ENCODE results near the gene SAMD5.

SAMD5 gene

DNA sequence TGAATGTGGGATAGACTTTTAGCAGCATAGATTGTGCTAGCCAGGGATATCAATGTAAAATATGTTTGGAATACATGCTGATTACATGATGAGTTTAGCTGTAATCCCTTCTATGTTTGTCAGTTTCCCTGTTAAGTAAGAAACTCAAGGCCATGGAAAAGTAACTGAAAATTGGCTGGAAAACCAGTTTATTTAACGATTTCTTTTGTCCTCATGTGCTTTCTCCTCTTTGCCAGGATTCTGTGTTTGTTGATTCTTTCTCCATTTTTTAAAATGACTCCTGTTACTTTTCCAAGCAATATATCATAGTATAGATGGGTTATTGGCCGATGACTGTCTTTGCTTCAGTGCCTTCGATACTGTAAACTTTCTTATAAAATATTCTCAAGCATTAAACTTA, 87.5 kb downstream of the SAMD5 start:
- TF ChIP-seq ZNF8 (CRISPR knock-in tag; IDR thresholded peaks at IDR 0.05) (no peak), CSDC2 (CRISPR knock-in tag; IDR thresholded peaks at IDR 0.05) (no peak)
- no peak for ATAC-seq

DNA sequence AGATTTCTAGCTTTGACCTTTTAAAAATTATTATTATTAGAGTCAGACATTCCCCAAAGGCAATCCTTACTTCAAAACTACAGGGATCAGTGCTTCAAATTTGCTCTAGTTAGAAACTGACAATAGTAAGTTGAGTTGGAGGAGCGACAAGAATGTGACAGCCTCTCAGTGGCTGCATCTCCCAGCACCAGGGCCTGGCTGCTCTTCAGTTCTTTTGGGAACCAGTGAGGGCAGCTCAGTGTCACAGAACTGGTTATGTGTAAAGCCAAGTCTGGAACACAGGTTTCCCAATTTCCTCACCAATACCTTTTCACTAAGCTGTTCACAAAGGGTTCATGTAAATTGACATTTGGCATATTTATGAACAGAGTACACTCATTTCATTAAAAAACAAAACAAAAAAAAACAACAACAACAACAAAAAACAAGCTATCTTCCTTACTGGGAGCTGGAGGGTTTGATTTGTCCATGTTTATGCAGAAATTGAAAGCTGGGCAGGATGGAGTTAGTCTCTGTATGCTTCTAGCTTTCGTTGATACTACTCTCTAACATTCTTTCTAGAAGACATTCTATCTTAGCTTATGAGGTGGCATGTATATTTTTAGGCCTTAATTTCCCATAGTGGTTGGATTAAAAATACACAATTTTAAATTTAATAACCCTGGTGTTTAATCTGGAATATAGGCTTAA, 95.0 kb downstream of the SAMD5 start:
- ATAC-seq, result no peak

DNA sequence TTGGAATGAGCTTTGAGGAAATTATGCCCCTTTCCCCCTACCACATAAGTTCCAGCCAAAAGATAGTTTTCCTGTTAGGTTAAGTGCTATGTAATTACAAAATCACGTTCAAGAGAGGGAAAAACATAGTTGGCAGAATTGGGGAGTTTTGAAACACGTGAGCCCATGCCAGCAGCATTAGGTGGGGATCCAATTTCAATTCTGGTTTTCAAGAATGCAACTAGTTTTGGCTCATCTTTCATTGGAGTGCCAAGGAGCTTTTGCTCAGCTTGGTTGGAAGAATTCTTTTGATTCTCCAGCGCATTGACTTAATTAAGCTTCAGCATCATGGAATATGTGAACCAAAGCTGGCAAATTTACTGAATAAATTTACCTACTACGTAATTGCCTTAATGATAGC, 95.9 kb downstream of the SAMD5 start:
- no peak for ATAC-seq
- TF ChIP-seq, protein P1, sequence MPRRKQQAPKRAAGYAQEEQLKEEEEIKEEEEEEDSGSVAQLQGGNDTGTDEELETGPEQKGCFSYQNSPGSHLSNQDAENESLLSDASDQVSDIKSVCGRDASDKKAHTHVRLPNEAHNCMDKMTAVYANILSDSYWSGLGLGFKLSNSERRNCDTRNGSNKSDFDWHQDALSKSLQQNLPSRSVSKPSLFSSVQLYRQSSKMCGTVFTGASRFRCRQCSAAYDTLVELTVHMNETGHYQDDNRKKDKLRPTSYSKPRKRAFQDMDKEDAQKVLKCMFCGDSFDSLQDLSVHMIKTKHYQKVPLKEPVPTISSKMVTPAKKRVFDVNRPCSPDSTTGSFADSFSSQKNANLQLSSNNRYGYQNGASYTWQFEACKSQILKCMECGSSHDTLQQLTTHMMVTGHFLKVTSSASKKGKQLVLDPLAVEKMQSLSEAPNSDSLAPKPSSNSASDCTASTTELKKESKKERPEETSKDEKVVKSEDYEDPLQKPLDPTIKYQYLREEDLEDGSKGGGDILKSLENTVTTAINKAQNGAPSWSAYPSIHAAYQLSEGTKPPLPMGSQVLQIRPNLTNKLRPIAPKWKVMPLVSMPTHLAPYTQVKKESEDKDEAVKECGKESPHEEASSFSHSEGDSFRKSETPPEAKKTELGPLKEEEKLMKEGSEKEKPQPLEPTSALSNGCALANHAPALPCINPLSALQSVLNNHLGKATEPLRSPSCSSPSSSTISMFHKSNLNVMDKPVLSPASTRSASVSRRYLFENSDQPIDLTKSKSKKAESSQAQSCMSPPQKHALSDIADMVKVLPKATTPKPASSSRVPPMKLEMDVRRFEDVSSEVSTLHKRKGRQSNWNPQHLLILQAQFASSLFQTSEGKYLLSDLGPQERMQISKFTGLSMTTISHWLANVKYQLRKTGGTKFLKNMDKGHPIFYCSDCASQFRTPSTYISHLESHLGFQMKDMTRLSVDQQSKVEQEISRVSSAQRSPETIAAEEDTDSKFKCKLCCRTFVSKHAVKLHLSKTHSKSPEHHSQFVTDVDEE (CRISPR knock-in tag; IDR thresholded peaks at IDR 0.05), result no peak
- no peak for TF ChIP-seq ISL1 (CRISPR knock-in tag; IDR thresholded peaks at IDR 0.05)
- TF ChIP-seq ZNF8 (CRISPR knock-in tag; IDR thresholded peaks at IDR 0.05), result no peak
- no peak for TF ChIP-seq TOX (CRISPR knock-in tag; IDR thresholded peaks at IDR 0.05; ENCODE audit: borderline replicate concordance)
- no peak for TF ChIP-seq ZNF70 (CRISPR knock-in tag; IDR thresholded peaks at IDR 0.05)
- TF ChIP-seq BACH2 (CRISPR knock-in tag; IDR thresholded peaks at IDR 0.05; ENCODE audit: borderline replicate concordance), result no peak
- TF ChIP-seq, protein P2, sequence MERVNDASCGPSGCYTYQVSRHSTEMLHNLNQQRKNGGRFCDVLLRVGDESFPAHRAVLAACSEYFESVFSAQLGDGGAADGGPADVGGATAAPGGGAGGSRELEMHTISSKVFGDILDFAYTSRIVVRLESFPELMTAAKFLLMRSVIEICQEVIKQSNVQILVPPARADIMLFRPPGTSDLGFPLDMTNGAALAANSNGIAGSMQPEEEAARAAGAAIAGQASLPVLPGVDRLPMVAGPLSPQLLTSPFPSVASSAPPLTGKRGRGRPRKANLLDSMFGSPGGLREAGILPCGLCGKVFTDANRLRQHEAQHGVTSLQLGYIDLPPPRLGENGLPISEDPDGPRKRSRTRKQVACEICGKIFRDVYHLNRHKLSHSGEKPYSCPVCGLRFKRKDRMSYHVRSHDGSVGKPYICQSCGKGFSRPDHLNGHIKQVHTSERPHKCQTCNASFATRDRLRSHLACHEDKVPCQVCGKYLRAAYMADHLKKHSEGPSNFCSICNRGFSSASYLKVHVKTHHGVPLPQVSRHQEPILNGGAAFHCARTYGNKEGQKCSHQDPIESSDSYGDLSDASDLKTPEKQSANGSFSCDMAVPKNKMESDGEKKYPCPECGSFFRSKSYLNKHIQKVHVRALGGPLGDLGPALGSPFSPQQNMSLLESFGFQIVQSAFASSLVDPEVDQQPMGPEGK (CRISPR knock-in tag; IDR thresholded peaks at IDR 0.05; ENCODE audit: borderline replicate concordance), result no peak

More for the DNA sequence above, 95.0 kb downstream of the SAMD5 start:
- TF ChIP-seq ZC3H10 (CRISPR knock-in tag; IDR thresholded peaks at IDR 0.05), result no peak
- no peak for TF ChIP-seq ZNF8 (CRISPR knock-in tag; IDR thresholded peaks at IDR 0.05)
- TF ChIP-seq ISL1 (CRISPR knock-in tag; IDR thresholded peaks at IDR 0.05), result no peak
- TF ChIP-seq, protein P3, sequence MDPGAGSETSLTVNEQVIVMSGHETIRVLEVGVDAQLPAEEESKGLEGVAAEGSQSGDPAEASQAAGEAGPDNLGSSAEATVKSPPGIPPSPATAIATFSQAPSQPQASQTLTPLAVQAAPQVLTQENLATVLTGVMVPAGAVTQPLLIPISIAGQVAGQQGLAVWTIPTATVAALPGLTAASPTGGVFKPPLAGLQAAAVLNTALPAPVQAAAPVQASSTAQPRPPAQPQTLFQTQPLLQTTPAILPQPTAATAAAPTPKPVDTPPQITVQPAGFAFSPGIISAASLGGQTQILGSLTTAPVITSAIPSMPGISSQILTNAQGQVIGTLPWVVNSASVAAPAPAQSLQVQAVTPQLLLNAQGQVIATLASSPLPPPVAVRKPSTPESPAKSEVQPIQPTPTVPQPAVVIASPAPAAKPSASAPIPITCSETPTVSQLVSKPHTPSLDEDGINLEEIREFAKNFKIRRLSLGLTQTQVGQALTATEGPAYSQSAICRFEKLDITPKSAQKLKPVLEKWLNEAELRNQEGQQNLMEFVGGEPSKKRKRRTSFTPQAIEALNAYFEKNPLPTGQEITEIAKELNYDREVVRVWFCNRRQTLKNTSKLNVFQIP (CRISPR knock-in tag; IDR thresholded peaks at IDR 0.05; ENCODE audit: borderline replicate concordance, low read depth), result no peak
- TF ChIP-seq ZFP30 (CRISPR knock-in tag; IDR thresholded peaks at IDR 0.05), result no peak
- no peak for TF ChIP-seq ZFP3 (CRISPR knock-in tag; IDR thresholded peaks at IDR 0.05)
- no peak for TF ChIP-seq PPARA (CRISPR knock-in tag; IDR thresholded peaks at IDR 0.05; ENCODE audit: borderline replicate concordance)
- no peak for TF ChIP-seq RARB (CRISPR knock-in tag; IDR thresholded peaks at IDR 0.05)
- no peak for TF ChIP-seq OSR1 (CRISPR knock-in tag; IDR thresholded peaks at IDR 0.05)
- TF ChIP-seq ESRRG (CRISPR knock-in tag; IDR thresholded peaks at IDR 0.05), result no peak
- no peak for TF ChIP-seq TOX (CRISPR knock-in tag; IDR thresholded peaks at IDR 0.05; ENCODE audit: borderline replicate concordance)
- TF ChIP-seq ZNF565 (CRISPR knock-in tag; conservative IDR thresholded peaks at IDR 0.05; ENCODE audit: low read depth), result no peak
- TF ChIP-seq, protein P4, sequence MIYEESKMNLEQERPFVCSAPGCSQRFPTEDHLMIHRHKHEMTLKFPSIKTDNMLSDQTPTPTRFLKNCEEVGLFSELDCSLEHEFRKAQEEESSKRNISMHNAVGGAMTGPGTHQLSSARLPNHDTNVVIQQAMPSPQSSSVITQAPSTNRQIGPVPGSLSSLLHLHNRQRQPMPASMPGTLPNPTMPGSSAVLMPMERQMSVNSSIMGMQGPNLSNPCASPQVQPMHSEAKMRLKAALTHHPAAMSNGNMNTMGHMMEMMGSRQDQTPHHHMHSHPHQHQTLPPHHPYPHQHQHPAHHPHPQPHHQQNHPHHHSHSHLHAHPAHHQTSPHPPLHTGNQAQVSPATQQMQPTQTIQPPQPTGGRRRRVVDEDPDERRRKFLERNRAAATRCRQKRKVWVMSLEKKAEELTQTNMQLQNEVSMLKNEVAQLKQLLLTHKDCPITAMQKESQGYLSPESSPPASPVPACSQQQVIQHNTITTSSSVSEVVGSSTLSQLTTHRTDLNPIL (CRISPR knock-in tag; IDR thresholded peaks at IDR 0.05; ENCODE audit: low read depth), result no peak
- TF ChIP-seq ZNF70 (CRISPR knock-in tag; IDR thresholded peaks at IDR 0.05), result no peak

DNA sequence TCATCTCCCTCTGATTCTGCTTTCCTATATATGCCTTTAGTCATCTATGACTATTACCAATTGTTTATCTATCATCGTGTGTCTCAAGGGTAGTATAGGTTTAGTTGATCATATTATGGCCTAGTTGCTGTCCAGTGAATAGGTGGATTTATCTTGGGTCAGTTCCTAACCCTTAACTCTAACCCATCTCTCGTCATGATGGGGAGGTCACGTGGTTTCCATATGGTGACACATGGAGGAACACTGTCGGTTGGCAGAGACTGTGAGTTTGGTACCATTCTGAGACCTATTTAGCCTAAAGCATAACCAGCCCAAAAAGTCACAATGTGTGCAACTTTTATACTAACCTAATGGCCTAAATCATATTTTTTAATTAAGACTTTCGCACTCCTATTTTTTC, 103.5 kb downstream of the SAMD5 start:
- no peak for ATAC-seq
- TF ChIP-seq ZC3H10 (CRISPR knock-in tag; IDR thresholded peaks at IDR 0.05) (no peak), GLIS3 (CRISPR knock-in tag; IDR thresholded peaks at IDR 0.05) (no peak), ZNF565 (CRISPR knock-in tag; conservative IDR thresholded peaks at IDR 0.05; ENCODE audit: low read depth) (no peak), ISL1 (CRISPR knock-in tag; IDR thresholded peaks at IDR 0.05) (no peak), ZNF8 (CRISPR knock-in tag; IDR thresholded peaks at IDR 0.05) (no peak), TCF4 (CRISPR knock-in tag; IDR thresholded peaks at IDR 0.05; ENCODE audit: borderline replicate concordance) (no peak)
- TF ChIP-seq, protein P5, sequence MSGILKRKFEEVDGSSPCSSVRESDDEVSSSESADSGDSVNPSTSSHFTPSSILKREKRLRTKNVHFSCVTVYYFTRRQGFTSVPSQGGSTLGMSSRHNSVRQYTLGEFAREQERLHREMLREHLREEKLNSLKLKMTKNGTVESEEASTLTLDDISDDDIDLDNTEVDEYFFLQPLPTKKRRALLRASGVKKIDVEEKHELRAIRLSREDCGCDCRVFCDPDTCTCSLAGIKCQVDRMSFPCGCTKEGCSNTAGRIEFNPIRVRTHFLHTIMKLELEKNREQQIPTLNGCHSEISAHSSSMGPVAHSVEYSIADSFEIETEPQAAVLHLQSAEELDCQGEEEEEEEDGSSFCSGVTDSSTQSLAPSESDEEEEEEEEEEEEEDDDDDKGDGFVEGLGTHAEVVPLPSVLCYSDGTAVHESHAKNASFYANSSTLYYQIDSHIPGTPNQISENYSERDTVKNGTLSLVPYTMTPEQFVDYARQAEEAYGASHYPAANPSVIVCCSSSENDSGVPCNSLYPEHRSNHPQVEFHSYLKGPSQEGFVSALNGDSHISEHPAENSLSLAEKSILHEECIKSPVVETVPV (CRISPR knock-in tag; IDR thresholded peaks at IDR 0.05), result no peak

Measured in SK-N-SH treated with all-trans-retinoic acid at 6 μM for 48 hours (cell line).